Measurements from ENCODE around the gene MBD4. TPM values are rescaled to one million over a fixed set of nuclear protein-coding genes. Genes with fewer than 3 reads are reported as not detected.
"Not testable (repeated sequence)": the region's sequence is repeated elsewhere in the genome, so short reads cannot be mapped to it uniquely, and the experiment has no call there.

Gene MBD4
- total RNA-seq, 2 experiments from 2014 or later = 62.0 to 63.9 TPM

GRCh38 chr3:129387487-129387886 lies 52.3 kb downstream of the MBD4 start:
- TF ChIP-seq CTCF (IDR thresholded peaks at IDR 0.05) = no peak
- H3K36me3 Mint-ChIP-seq (ENCODE audit: low read depth) = peaks cover 57% of the 10 kb centered on the region
- H3K36me3 ChIP-seq (ENCODE audit: insufficient read depth, low read length) = peaks cover 49% of the 10 kb centered on the region
- intact Hi-C loops (cut with DNase I, micrococcal nuclease) = no loop called here
- no peak overlapping the region for H3K27ac Mint-ChIP-seq
- no peak overlapping the region for H3K27ac ChIP-seq (ENCODE audit: low read depth in 1 of 2, low read length in 2 of 2)
- CTCF ChIA-PET = no interaction called here
- H3K27me3 ChIP-seq (ENCODE audit: control insufficient read depth in 1 of 2, insufficient read depth in 2 of 2, low read length in 2 of 2) = no peaks in the 10 kb centered on the region
- DNase-seq (no peak), ATAC-seq (ENCODE audit: poor library complexity) (no peak)
- H3K4me1 ChIP-seq (ENCODE audit: insufficient read depth, low read length) = no peaks in the 10 kb centered on the region
- no peak overlapping the region for H3K4me3 ChIP-seq (ENCODE audit: low read length)
- no peaks in the 10 kb centered on the region for H3K4me1 Mint-ChIP-seq (ENCODE audit: low read depth)
- POLR2A ChIA-PET = no interaction called here
- H3K27me3 Mint-ChIP-seq = no peaks in the 10 kb centered on the region
- no peak overlapping the region for H3K4me3 Mint-ChIP-seq
- no peaks in the 10 kb centered on the region for H3K9me3 ChIP-seq (ENCODE audit: control insufficient read depth in 1 of 2, insufficient read depth in 1 of 2, low read length in 2 of 2)
- H3K9me3 Mint-ChIP-seq = no peaks in the 10 kb centered on the region

- H3K27me3 Mint-ChIP-seq = no peaks in the 10 kb centered on the region
- Histone ChIP-seq H3K36me3 (ENCODE audit: insufficient read depth, low read length) (peaks cover 45% of the 10 kb centered on the region), H3K4me1 (ENCODE audit: insufficient read depth, low read length) (no peaks in the 10 kb centered on the region), H3K27me3 (ENCODE audit: control insufficient read depth in 1 of 2, insufficient read depth in 2 of 2, low read length in 2 of 2) (no peaks in the 10 kb centered on the region), H3K4me3 (ENCODE audit: low read length) (no peak overlapping the region), H3K27ac (ENCODE audit: low read depth in 1 of 2, low read length in 2 of 2) (no peak overlapping the region), H3K9me3 (ENCODE audit: control insufficient read depth in 1 of 2, insufficient read depth in 1 of 2, low read length in 2 of 2) (no peaks in the 10 kb centered on the region)
- no peak for DNase-seq
- CTCF ChIA-PET = no interaction called here
- H3K4me1 Mint-ChIP-seq (ENCODE audit: low read depth) = no peaks in the 10 kb centered on the region
- peaks cover 52% of the 10 kb centered on the region for H3K36me3 Mint-ChIP-seq (ENCODE audit: low read depth)
- intact Hi-C loops (cut with DNase I, micrococcal nuclease) = no loop called here
- no peak for ATAC-seq (ENCODE audit: poor library complexity)
- no peak overlapping the region for H3K4me3 Mint-ChIP-seq
- TF ChIP-seq CTCF (IDR thresholded peaks at IDR 0.05) = no peak
- H3K27ac Mint-ChIP-seq = no peak overlapping the region
- H3K9me3 Mint-ChIP-seq = no peaks in the 10 kb centered on the region
- POLR2A ChIA-PET = no interaction called here
Observed at GRCh38 chr3:129386984-129387383, 52.8 kb downstream of the MBD4 start.

- H3K27me3 Mint-ChIP-seq; H3K9me3 ChIP-seq (ENCODE audit: control insufficient read depth in 1 of 2, insufficient read depth in 1 of 2, low read length in 2 of 2); H3K9me3 Mint-ChIP-seq; H3K4me3 ChIP-seq (ENCODE audit: low read length); POLR2A ChIA-PET; DNase-seq; CTCF ChIA-PET; intact Hi-C loops (cut with DNase I, micrococcal nuclease); ATAC-seq (ENCODE audit: poor library complexity); H3K27ac ChIP-seq (ENCODE audit: low read depth in 1 of 2, low read length in 2 of 2); H3K4me1 Mint-ChIP-seq (ENCODE audit: low read depth); H3K27me3 ChIP-seq (ENCODE audit: control insufficient read depth in 1 of 2, insufficient read depth in 2 of 2, low read length in 2 of 2); H3K4me1 ChIP-seq (ENCODE audit: insufficient read depth, low read length); H3K27ac Mint-ChIP-seq; H3K4me3 Mint-ChIP-seq: not testable (repeated sequence)
- H3K36me3 Mint-ChIP-seq (ENCODE audit: low read depth) = peaks cover 39% of the 10 kb centered on the region
- H3K36me3 ChIP-seq (ENCODE audit: insufficient read depth, low read length) = peaks cover 30% of the 10 kb centered on the region
Observed at GRCh38 chr3:129385507-129385906, 54.2 kb downstream of the MBD4 start.

- no peak for TF ChIP-seq CTCF (IDR thresholded peaks at IDR 0.05)
- Histone ChIP-seq H3K36me3 (ENCODE audit: insufficient read depth, low read length) (peaks cover 27% of the 10 kb centered on the region), H3K27ac (ENCODE audit: low read depth in 1 of 2, low read length in 2 of 2) (no peak overlapping the region), H3K4me1 (ENCODE audit: insufficient read depth, low read length) (no peaks in the 10 kb centered on the region), H3K9me3 (ENCODE audit: control insufficient read depth in 1 of 2, insufficient read depth in 1 of 2, low read length in 2 of 2) (no peaks in the 10 kb centered on the region), H3K4me3 (ENCODE audit: low read length) (no peak overlapping the region), H3K27me3 (ENCODE audit: control insufficient read depth in 1 of 2, insufficient read depth in 2 of 2, low read length in 2 of 2) (no peaks in the 10 kb centered on the region)
- no peaks in the 10 kb centered on the region for H3K27me3 Mint-ChIP-seq
- intact Hi-C loops (cut with DNase I, micrococcal nuclease) = loop anchor here (5.0 kb wide), 1 partner anchor 548 kb away; no protein-coding TSS in a partner anchor
- ATAC-seq (ENCODE audit: poor library complexity) (no peak), DNase-seq (no peak)
- peaks cover 37% of the 10 kb centered on the region for H3K36me3 Mint-ChIP-seq (ENCODE audit: low read depth)
- H3K4me1 Mint-ChIP-seq (ENCODE audit: low read depth) = no peaks in the 10 kb centered on the region
- ChIA-PET CTCF (interaction anchor here (1.9 kb wide), 1 partner anchor 13 kb away, joined by 4 read pairs; no protein-coding TSS in a partner anchor), POLR2A (no interaction called here)
- H3K4me3 Mint-ChIP-seq = no peak overlapping the region
- no peak overlapping the region for H3K27ac Mint-ChIP-seq
- H3K9me3 Mint-ChIP-seq = no peaks in the 10 kb centered on the region
Observed at GRCh38 chr3:129384594-129385323, 55.0 kb downstream of the MBD4 start.

- H3K36me3 Mint-ChIP-seq (ENCODE audit: low read depth) = peaks cover 30% of the 10 kb centered on the region
- H3K4me1 ChIP-seq (ENCODE audit: insufficient read depth, low read length); ATAC-seq (ENCODE audit: poor library complexity); H3K4me1 Mint-ChIP-seq (ENCODE audit: low read depth); H3K4me3 Mint-ChIP-seq; H3K27me3 Mint-ChIP-seq; H3K27ac ChIP-seq (ENCODE audit: low read depth in 1 of 2, low read length in 2 of 2); H3K4me3 ChIP-seq (ENCODE audit: low read length); H3K27me3 ChIP-seq (ENCODE audit: control insufficient read depth in 1 of 2, insufficient read depth in 2 of 2, low read length in 2 of 2); DNase-seq; H3K9me3 ChIP-seq (ENCODE audit: control insufficient read depth in 1 of 2, insufficient read depth in 1 of 2, low read length in 2 of 2); H3K27ac Mint-ChIP-seq; H3K9me3 Mint-ChIP-seq: not testable (repeated sequence)
- H3K36me3 ChIP-seq (ENCODE audit: insufficient read depth, low read length) = peaks cover 20% of the 10 kb centered on the region
- ChIA-PET POLR2A (interaction anchor here (1.1 kb wide), 1 partner anchor 68 kb away, joined by 4 read pairs; a partner anchor contains a TSS), CTCF (interaction anchor here (0.7 to 1.9 kb wide), 2 partner anchors 12 to 446 kb away, joined by 3 to 4 read pairs; no protein-coding TSS in a partner anchor)
- intact Hi-C loops (cut with DNase I, micrococcal nuclease) = loop anchor here (5.0 kb wide), 1 partner anchor 548 kb away; no protein-coding TSS in a partner anchor
Observed at GRCh38 chr3:129384103-129384502, 55.6 kb downstream of the MBD4 start.

All from CD4-positive, alpha-beta T cell (primary cell).